HepG2 (cell line): ENCODE data around the gene NPB. TPM values are rescaled to one million over a fixed set of nuclear protein-coding genes. Genes with fewer than 3 reads are reported as not detected.

ENCODE experiments used
- AGO2 ChIP-seq: fragments of 200-400 bp; formaldehyde crosslinking; optimal IDR thresholded peaks from 2 replicates; pipeline ENCODE3; 2017; ENCODE audit warnings: mild to moderate bottlenecking, low read depth, low read length, moderate library complexity
- JUN ChIP-seq: sonication (generic); formaldehyde crosslinking; IDR thresholded peaks from 2 replicates; pipeline ENCODE4 v1.4.0; 2020; ENCODE audit warnings: mild to moderate bottlenecking, missing genetic modification reagents
- KMT2A ChIP-seq: sonication (generic); formaldehyde crosslinking; IDR thresholded peaks from 2 replicates; pipeline ENCODE4 v1.4.0; 2020; ENCODE audit warnings: missing genetic modification reagents
- MAZ ChIP-seq, 2 experiments: sonication (generic) in 1 of 2; formaldehyde crosslinking in 1 of 2; IDR thresholded peaks; 2 replicates each; pipeline versions ENCODE4 v1.5.0 to v1.6.1; 2012 to 2020; ENCODE audit warnings: low read depth in 2 of 2, mild to moderate bottlenecking in 2 of 2, borderline replicate concordance in 1 of 2, improper control_type of control experiment in 1 of 2, low read length in 1 of 2, missing genetic modification reagents in 1 of 2, moderate library complexity in 1 of 2
- MEIS1 ChIP-seq: sonication (generic); formaldehyde crosslinking; IDR thresholded peaks from 2 replicates; pipeline ENCODE4 v1.9.0; 2021; ENCODE audit warnings: mild to moderate bottlenecking, missing genetic modification reagents, moderate library complexity, borderline replicate concordance
- NFKBIZ ChIP-seq: IDR thresholded peaks from 2 replicates; pipeline ENCODE4 v1.6.1; 2018; ENCODE audit warnings: missing genetic modification reagents, missing compliant biosample characterization
- NR3C1 ChIP-seq: sonication (generic); formaldehyde crosslinking; IDR thresholded peaks from 2 replicates; pipeline ENCODE4 v1.4.0; 2020; ENCODE audit warnings: missing genetic modification reagents
- PCBP2 ChIP-seq: fragments of 200-400 bp; formaldehyde crosslinking; optimal IDR thresholded peaks from 2 replicates; pipeline ENCODE3; 2018; ENCODE audit warnings: low read length, low read depth; ENCODE audit not compliant: poor library complexity, severe bottlenecking
- TSC22D2 ChIP-seq: sonication (generic); formaldehyde crosslinking; IDR thresholded peaks from 2 replicates; pipeline ENCODE4 v1.5.1; 2020; ENCODE audit warnings: missing genetic modification reagents, mild to moderate bottlenecking, borderline replicate concordance
- ZBTB1 ChIP-seq: sonication (generic); formaldehyde crosslinking; IDR thresholded peaks from 2 replicates; pipeline ENCODE4 v1.4.0; 2020; ENCODE audit warnings: missing genetic modification reagents, borderline replicate concordance
- ZNF138 ChIP-seq: sonication (generic); formaldehyde crosslinking; IDR thresholded peaks from 2 replicates; pipeline ENCODE4 v1.5.0; 2020; ENCODE audit warnings: mild to moderate bottlenecking, low read depth, missing genetic modification reagents
- ZNF234 ChIP-seq: sonication (generic); formaldehyde crosslinking; conservative IDR thresholded peaks from 2 replicates; pipeline ENCODE4 v1.5.1; 2020; ENCODE audit warnings: mild to moderate bottlenecking, missing genetic modification reagents
- ZNF331 ChIP-seq: sonication (generic); formaldehyde crosslinking; IDR thresholded peaks from 2 replicates; pipeline ENCODE4 v1.4.0; 2020; ENCODE audit warnings: missing genetic modification reagents
- ZNF530 ChIP-seq: sonication (generic); formaldehyde crosslinking; IDR thresholded peaks from 2 replicates; pipeline ENCODE4 v1.5.0; 2020; ENCODE audit warnings: low read depth, mild to moderate bottlenecking, missing genetic modification reagents
- ZNF547 ChIP-seq: sonication (generic); formaldehyde crosslinking; IDR thresholded peaks from 2 replicates; pipeline ENCODE4 v1.5.1; 2020; ENCODE audit warnings: mild to moderate bottlenecking, missing genetic modification reagents
- ZNF747 ChIP-seq: sonication (generic); formaldehyde crosslinking; IDR thresholded peaks from 2 replicates; pipeline ENCODE4 v1.8.1; 2023; ENCODE audit warnings: missing genetic modification reagents, mild to moderate bottlenecking, borderline replicate concordance
- ZNF773 ChIP-seq: sonication (generic); formaldehyde crosslinking; IDR thresholded peaks from 2 replicates; pipeline ENCODE4 v1.4.0; 2020; ENCODE audit warnings: missing genetic modification reagents, borderline replicate concordance
- ZNF891 ChIP-seq: sonication (generic); formaldehyde crosslinking; IDR thresholded peaks from 2 replicates; pipeline ENCODE4 v1.5.0; 2020; ENCODE audit warnings: mild to moderate bottlenecking, missing genetic modification reagents
- polyA plus RNA-seq, 8 experiments: library from polyadenylated mRNA; depleted of rRNA in 3 of 8; stranded (reverse) in 7 of 8; unstranded in 1 of 8; fragments of >200 nt; fragmentation: Illumina TruSeq in 4 of 8; extraction: Trizol in 4 of 8; gene quantifications; 2 replicates each; pipeline versions ENCODE4 v1.2.1 to v1.2.3, GENCODE V29; 2011 to 2016; ENCODE audit warnings: low read depth in 4 of 8, missing spikeins in 1 of 8, mixed read lengths in 1 of 8; ENCODE audit not compliant: insufficient read depth in 1 of 8
- total RNA-seq, 5 experiments: library from RNA; depleted of rRNA; stranded (reverse); fragments of >200 nt; fragmentation: Illumina TruSeq; extraction: Trizol; gene quantifications; 2 replicates each; pipeline ENCODE4 v1.2.3, GENCODE V29; 2016; ENCODE audit warnings: low read depth in 1 of 5
- TF ChIP-seq, protein P1 (sequence below): sonication (generic); formaldehyde crosslinking; IDR thresholded peaks from 2 replicates; pipeline ENCODE4 v1.5.1; 2020; ENCODE audit warnings: missing genetic modification reagents, mild to moderate bottlenecking, borderline replicate concordance
- TF ChIP-seq, protein P2 (sequence below): sonication (generic); formaldehyde crosslinking; IDR thresholded peaks from 2 replicates; pipeline ENCODE4 v1.8.0; 2022; ENCODE audit warnings: mild to moderate bottlenecking, missing genetic modification reagents
- TF ChIP-seq, protein P3 (sequence below): sonication (generic); formaldehyde crosslinking; IDR thresholded peaks from 2 replicates; pipeline ENCODE4 v1.8.0; 2022; ENCODE audit warnings: missing genetic modification reagents, low read depth, mild to moderate bottlenecking, borderline replicate concordance
- TF ChIP-seq, protein P4 (sequence below): sonication (generic); formaldehyde crosslinking; IDR thresholded peaks from 2 replicates; pipeline ENCODE4 v1.4.0; 2020; ENCODE audit warnings: missing genetic modification reagents

Gene NPB
- total and polyA plus RNA-seq, 2 of the 13 experiments (the other 11 are each of a cell fraction or from before 2014, with no cell fraction given) = 0.11 to 0.93 TPM

DNA sequence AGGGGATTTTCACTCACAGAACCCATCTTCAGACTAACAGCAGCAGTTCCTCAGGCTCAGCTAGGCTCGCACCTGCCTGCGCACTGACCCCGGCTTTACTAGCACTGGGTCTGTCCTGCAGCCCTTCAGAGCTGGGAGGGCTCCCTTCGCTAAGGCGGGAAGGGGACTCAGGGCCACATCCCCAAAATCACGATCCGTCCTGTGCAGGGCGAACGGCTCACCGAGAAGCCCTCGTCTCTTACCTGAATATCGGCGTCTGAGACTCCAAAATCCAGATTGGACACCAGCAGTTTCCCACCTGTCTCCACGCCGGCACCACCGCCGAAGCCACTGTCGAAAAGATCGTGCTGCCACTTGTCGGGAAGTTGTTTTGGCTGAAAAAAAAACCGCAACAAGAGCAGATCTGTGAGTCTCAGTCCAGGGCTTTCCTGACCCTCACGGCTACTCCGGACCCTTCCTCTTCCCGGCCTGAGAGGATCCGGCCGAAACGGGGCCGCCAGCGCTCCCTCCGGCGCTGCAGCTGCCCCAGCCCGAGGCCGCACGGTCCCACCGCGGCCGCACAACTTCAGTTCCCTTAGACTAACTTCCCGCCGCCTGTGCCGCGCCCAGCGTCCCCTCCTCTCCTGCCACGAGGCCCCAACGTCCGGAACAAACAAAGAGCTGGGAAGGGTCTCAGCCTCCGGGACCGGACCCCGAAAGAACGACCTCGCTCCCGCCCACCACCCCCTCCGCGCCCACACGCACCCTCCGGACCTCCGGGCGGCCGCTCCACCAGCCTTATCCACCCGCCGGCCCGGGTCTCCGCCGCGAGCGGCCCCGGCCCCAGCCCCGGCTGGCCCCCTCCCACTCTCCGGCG is 11.4 kb upstream of the NPB start (continued):
- TF ChIP-seq, protein P1, sequence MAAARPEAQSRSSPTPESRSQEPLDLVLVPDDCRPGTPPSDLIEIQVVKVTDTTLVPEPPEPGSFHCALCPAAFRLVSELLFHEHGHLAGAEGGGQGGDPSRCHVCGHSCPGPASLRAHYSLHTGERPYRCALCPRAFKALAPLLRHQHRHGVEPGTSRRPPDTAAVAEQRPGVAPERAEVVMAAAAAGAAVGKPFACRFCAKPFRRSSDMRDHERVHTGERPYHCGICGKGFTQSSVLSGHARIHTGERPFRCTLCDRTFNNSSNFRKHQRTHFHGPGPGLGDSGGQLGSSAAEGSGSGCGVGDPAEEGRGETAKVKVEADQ = no peak
- TF ChIP-seq ZNF331 (CRISPR knock-in tag) (no peak), AGO2 (peak; percentile 73), KMT2A (CRISPR knock-in tag) (0 out of 2 replicates have a peak, but pooled peaks have one; percentile 49), TSC22D2 (CRISPR knock-in tag) (peak; percentile 62; the same call in 1 of the 2 replicates), MEIS1 (peak; percentile 68; the same call in 1 of the 2 replicates), ZNF747 (0 out of 2 replicates have a peak, but pooled peaks have one; percentile 16), NFKBIZ (CRISPR knock-in tag) (no peak; the same call in 1 of the 2 replicates), JUN (CRISPR knock-in tag) (no peak), NR3C1 (CRISPR knock-in tag) (no peak), ZBTB1 (CRISPR knock-in tag) (no peak), ZNF234 (CRISPR knock-in tag) (no peak), PCBP2 (no peak), ZNF530 (no peak), ZNF138 (CRISPR knock-in tag) (no peak), ZNF547 (CRISPR knock-in tag) (peak; percentile 50; the same call in 1 of the 2 replicates), ZNF891 (peak; percentile 63), MAZ (IDR thresholded peaks at IDR 0.05; ENCODE audit: borderline replicate concordance, low read depth, low read length) (no peak), MAZ (CRISPR knock-in tag; IDR thresholded peaks at IDR 0.05; ENCODE audit: low read depth) (0 out of 2 replicates have a peak, but pooled peaks have one; percentile 18), ZNF773 (CRISPR knock-in tag) (peak; percentile 31; the same call in 1 of the 2 replicates)
- TF ChIP-seq, protein P2, sequence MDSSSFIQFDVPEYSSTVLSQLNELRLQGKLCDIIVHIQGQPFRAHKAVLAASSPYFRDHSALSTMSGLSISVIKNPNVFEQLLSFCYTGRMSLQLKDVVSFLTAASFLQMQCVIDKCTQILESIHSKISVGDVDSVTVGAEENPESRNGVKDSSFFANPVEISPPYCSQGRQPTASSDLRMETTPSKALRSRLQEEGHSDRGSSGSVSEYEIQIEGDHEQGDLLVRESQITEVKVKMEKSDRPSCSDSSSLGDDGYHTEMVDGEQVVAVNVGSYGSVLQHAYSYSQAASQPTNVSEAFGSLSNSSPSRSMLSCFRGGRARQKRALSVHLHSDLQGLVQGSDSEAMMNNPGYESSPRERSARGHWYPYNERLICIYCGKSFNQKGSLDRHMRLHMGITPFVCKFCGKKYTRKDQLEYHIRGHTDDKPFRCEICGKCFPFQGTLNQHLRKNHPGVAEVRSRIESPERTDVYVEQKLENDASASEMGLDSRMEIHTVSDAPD (CRISPR knock-in tag) = no peak
- TF ChIP-seq, protein P3, sequence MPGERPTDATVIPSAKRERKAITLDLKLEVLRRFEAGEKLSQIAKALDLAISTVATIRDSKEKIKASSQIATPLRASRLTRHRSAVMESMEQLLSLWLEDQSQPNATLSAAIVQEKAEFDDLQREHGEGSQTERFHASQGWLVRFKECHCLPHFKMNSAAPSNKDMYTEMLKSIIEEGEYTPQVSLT (CRISPR knock-in tag) = no peak
- TF ChIP-seq, protein P4, sequence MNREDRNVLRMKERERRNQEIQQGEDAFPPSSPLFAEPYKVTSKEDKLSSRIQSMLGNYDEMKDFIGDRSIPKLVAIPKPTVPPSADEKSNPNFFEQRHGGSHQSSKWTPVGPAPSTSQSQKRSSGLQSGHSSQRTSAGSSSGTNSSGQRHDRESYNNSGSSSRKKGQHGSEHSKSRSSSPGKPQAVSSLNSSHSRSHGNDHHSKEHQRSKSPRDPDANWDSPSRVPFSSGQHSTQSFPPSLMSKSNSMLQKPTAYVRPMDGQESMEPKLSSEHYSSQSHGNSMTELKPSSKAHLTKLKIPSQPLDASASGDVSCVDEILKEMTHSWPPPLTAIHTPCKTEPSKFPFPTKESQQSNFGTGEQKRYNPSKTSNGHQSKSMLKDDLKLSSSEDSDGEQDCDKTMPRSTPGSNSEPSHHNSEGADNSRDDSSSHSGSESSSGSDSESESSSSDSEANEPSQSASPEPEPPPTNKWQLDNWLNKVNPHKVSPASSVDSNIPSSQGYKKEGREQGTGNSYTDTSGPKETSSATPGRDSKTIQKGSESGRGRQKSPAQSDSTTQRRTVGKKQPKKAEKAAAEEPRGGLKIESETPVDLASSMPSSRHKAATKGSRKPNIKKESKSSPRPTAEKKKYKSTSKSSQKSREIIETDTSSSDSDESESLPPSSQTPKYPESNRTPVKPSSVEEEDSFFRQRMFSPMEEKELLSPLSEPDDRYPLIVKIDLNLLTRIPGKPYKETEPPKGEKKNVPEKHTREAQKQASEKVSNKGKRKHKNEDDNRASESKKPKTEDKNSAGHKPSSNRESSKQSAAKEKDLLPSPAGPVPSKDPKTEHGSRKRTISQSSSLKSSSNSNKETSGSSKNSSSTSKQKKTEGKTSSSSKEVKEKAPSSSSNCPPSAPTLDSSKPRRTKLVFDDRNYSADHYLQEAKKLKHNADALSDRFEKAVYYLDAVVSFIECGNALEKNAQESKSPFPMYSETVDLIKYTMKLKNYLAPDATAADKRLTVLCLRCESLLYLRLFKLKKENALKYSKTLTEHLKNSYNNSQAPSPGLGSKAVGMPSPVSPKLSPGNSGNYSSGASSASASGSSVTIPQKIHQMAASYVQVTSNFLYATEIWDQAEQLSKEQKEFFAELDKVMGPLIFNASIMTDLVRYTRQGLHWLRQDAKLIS = no peak
